ENCODE results near the gene BBS9.
"Not testable (repeated sequence)": the region's sequence is repeated elsewhere in the genome, so short reads cannot be mapped to it uniquely, and the experiment has no call there.

Gene BBS9

GRCh38 chr7:33287738-33288137, 158.4 kb downstream of the BBS9 start:
- DNase-seq = no peak

- no peak for DNase-seq
Measured at GRCh38 chr7:33298848-33299247, 169.5 kb downstream of the BBS9 start.

GRCh38 chr7:33299425-33299824, 170.1 kb downstream of the BBS9 start:
- no peak for DNase-seq

GRCh38 chr7:33300131-33300530, 170.8 kb downstream of the BBS9 start:
- no peak for DNase-seq

- no peak for DNase-seq
Measured at GRCh38 chr7:33300742-33301141, 171.4 kb downstream of the BBS9 start.

GRCh38 chr7:33303978-33304557, 174.7 kb downstream of the BBS9 start:
- DNase-seq = not testable (repeated sequence)

- DNase-seq = no peak
Measured at GRCh38 chr7:33307205-33307604, 177.8 kb downstream of the BBS9 start.

- DNase-seq = no peak
Measured at GRCh38 chr7:33310546-33310945, 181.2 kb downstream of the BBS9 start.

- no peak for DNase-seq
Measured at GRCh38 chr7:33325754-33326484, 196.6 kb downstream of the BBS9 start.

- no peak for DNase-seq
Measured at GRCh38 chr7:33326485-33326848, 197.1 kb downstream of the BBS9 start.

- no peak for DNase-seq
Measured at GRCh38 chr7:33327427-33327826, 198.1 kb downstream of the BBS9 start.

GRCh38 chr7:33334349-33334748, 205.0 kb downstream of the BBS9 start:
- DNase-seq = no peak

- no peak for DNase-seq
Measured at GRCh38 chr7:33336820-33337219, 207.5 kb downstream of the BBS9 start.

GRCh38 chr7:33339074-33339790, 209.9 kb downstream of the BBS9 start:
- no peak for DNase-seq

- DNase-seq = no peak
Measured at GRCh38 chr7:33346055-33346454, 216.7 kb downstream of the BBS9 start.

- DNase-seq = no peak
Measured at GRCh38 chr7:33350577-33350976, 221.2 kb downstream of the BBS9 start.

- no peak for DNase-seq
Measured at GRCh38 chr7:33351709-33352108, 222.3 kb downstream of the BBS9 start.

GRCh38 chr7:33354201-33354600, 224.8 kb downstream of the BBS9 start:
- no peak for DNase-seq

GRCh38 chr7:33355386-33355785, 226.0 kb downstream of the BBS9 start:
- DNase-seq = no peak

- no peak for DNase-seq
Measured at GRCh38 chr7:33356336-33356735, 227.0 kb downstream of the BBS9 start.

GRCh38 chr7:33357846-33358245, 228.5 kb downstream of the BBS9 start:
- DNase-seq = no peak

- no peak for DNase-seq
Measured at GRCh38 chr7:33369888-33370287, 240.5 kb downstream of the BBS9 start.

GRCh38 chr7:33373195-33373594, 243.8 kb downstream of the BBS9 start:
- DNase-seq = no peak

- DNase-seq = no peak
Measured at GRCh38 chr7:33379891-33380525, 250.6 kb downstream of the BBS9 start.

All from hippocampal formation (tissue), 2 donors.